Activated CD8-positive, alpha-beta memory T cell treated with anti-CD3 and anti-CD28 coated beads for 36 hours (primary cell): Measurements from ENCODE around the gene AGAP5. TPM values are rescaled to one million over a fixed set of nuclear protein-coding genes. Genes with fewer than 3 reads are reported as not detected.
"Not testable (repeated sequence)": the region's sequence is repeated elsewhere in the genome, so short reads cannot be mapped to it uniquely, and the experiment has no call there.

Experiments
- CTCF ChIA-PET: fragments of 350-600 bp; sonication (Branson Sonifier 250); formaldehyde crosslinking; loops from one replicate; lab custom pipeline; 2021; ENCODE audit warnings: antibody characterized with exemption; lab: Charles Lee
- POLR2A ChIA-PET: fragments of 350-600 bp; sonication (Branson Sonifier 250); formaldehyde crosslinking; loops from one replicate; lab custom pipeline; 2021; ENCODE audit warnings: antibody characterized with exemption; lab: Charles Lee
- total RNA-seq, 2 experiments: library from RNA; stranded (reverse); gene quantifications; one replicate each; pipeline ENCODE4 v1.2.3, GENCODE V29; 2021

Gene AGAP5
- total RNA-seq, 2 experiments from 2014 or later: 7.5 to 8.6 TPM

GRCh38 chr10:73664156-73665040 is 33.5 kb downstream of the AGAP5 start:
- POLR2A ChIA-PET, CTCF ChIA-PET: not testable (repeated sequence)

DNA sequence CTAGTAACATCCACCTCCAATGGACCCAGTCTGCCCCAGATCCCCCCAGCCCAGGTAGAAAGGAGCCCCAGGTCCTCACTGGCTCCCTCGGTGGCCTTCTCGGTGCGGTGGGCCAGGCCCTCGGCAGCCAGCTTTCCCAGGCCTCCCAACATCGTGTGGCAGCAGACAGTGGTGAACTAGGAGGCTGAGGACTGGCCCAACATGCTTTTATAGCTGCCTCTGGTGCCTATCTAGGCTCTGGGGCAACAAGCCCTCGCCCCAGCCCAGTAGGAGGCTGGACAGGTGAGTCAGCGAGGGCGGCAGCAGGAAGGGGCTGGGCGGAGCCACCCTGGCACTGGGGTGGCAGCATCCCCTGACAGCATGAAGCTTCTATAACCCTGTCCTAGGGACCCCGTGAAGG is 34.3 kb downstream of the AGAP5 start:
- CTCF ChIA-PET: not testable (repeated sequence)

GRCh38 chr10:73662705-73663104 is 35.2 kb downstream of the AGAP5 start:
- CTCF ChIA-PET: not testable (repeated sequence)

More for the DNA sequence above, 34.3 kb downstream of the AGAP5 start:
- POLR2A ChIA-PET: not testable (repeated sequence)

GRCh38 chr10:73655990-73656298 is 42.0 kb downstream of the AGAP5 start, which contains the start of gene SYNPO2L:
SYNPO2L (minus strand) TSS chr10:73656029; CDS start chr10:73655922, 107 bp downstream.
- POLR2A ChIA-PET: no interaction called here
- CTCF ChIA-PET: no interaction called here

More at GRCh38 chr10:73662705-73663104, 35.2 kb downstream of the AGAP5 start:
- POLR2A ChIA-PET: not testable (repeated sequence)

DNA sequence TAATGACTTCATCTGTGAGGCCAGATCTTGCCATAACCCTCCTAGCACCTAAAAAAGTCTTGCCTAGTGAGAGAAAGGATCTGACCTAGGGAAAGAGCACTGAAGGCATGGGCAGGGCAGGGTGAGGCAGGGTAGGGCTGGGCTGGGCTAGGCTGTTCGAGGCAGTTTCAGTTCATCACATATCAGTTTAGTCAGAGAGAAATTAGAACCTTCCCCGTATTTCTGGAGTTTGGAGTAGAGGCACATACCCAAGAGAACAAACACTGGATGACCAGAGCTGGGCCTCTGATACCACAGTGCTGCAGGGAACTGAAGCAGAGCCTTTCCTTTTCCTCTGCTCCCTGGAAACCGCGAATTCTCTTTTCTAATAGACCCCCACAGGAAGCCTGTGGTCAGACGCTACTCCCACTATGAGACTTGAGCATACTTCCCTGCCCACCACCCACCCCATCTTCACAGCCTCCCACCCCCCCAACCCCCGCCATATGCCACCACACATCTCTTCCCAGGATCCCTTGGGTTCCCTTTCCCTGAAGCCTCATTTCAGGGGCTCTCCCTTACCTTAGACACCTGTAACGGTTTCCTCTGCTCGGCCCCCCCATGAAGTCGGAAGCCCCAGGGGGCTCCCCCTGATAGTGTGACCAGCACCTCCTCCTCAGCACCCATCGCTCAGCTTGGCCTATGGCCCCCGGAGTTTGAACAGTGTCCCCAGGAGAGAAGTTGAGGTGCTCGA is 42.5 kb downstream of the AGAP5 start:
- CTCF ChIA-PET: no interaction called here
- POLR2A ChIA-PET: no interaction called here

DNA sequence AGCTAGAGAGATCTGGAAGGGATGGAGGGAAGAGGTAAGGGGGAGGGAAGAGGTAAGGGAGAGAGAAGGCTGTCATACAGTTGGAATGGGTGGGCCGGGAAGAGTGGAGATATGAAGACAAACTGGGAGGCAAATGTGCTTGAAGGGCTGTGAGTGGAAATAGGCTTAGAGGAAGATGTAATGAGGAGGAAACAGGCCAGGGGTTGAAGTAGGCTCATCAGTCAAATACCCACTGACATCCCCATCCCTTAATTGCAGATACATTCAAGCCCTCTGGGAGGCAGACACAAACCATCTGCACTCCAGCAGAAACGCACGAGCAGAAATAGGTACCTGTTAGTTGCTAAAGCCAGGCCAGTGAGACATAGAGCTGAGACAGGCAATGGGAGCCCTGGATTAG is 44.2 kb downstream of the AGAP5 start:
- CTCF ChIA-PET: interaction anchor here (1.1 kb wide), 1 partner anchor 11 kb away, joined by 3 read pairs; no protein-coding TSS in a partner anchor

GRCh38 chr10:73653195-73653594 is 44.7 kb downstream of the AGAP5 start:
- CTCF ChIA-PET: interaction anchor here (1.1 kb wide), 1 partner anchor 10 kb away, joined by 3 read pairs; no protein-coding TSS in a partner anchor
- POLR2A ChIA-PET: no interaction called here

More for the DNA sequence above, 44.2 kb downstream of the AGAP5 start:
- POLR2A ChIA-PET: no interaction called here

DNA sequence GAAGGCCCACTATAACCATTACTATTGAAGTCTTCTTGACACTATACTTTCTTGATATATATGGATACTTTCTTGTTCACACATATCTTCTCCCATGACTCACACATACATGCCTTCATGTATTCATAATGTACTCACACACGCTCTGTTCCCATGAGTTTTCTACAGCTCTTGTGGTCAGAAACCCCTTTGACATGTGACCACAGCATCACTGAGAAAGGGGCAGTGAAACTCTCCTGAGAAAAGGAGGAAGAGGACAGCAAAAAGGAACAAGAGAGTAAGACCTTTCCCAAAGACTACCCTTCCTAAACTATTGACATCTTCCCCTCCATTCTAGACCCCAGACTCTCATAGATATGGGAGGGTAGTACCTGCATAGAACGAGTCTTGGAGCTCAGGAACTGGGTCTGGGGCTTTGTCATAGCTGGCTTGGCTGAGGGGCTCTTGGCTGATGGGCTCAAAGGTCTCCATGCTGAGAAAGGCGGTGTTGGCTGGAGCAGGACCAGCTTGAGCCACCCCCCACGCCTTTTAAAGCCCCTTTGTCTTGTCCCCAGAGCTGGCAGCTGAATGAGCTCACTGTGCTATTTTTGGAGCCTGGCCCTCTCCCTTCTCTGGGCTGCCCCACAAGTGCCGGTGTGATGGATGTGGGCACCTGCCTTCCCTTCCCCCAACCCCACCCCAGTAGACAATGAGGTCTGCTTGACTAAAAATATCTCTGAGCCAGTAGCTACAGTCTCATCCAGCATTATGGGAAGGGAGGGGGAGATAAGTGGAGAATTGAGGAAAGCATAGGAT is 47.2 kb downstream of the AGAP5 start:
- ChIA-PET POLR2A (no interaction called here), CTCF (no interaction called here)

DNA sequence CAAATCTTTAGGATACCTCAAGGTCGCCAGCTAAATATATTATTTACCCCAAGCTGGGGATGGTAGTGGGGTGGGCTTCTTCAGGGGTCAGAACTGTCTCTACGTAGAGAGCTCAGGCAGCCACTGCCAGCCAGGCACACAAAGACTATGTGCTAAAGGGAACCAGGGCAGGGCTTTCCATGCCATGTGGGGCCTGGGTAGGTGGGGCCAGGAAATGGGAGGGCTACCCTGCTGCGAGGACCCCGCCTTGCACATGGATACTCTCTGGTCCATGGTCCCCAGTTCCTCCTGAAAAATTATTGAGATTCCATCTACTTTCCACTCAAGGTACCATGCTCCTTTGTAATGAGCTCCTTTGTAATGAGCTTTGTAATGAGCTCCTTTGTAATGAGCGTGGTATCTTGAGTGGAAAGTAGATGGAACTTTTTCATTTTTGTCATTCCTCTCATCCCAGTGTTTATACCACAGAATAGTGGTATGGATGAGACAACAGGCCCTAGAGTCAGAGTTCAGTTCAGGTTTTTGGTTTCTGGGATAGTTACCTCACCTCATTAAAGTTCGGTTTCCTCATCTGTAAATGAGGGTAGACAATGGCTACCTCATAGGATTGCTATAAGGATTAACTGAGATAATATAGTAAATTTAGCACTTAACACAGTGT is 47.9 kb downstream of the AGAP5 start:
- CTCF ChIA-PET: interaction anchor here (1.0 kb wide), 1 partner anchor 119 kb away, joined by 3 read pairs; no protein-coding TSS in a partner anchor
- POLR2A ChIA-PET: no interaction called here

GRCh38 chr10:73648975-73649829 is 48.7 kb downstream of the AGAP5 start:
- CTCF ChIA-PET: interaction anchor here (1.0 to 1.9 kb wide), 2 partner anchors 118 to 119 kb away, joined by 3 to 9 read pairs; no protein-coding TSS in a partner anchor
- POLR2A ChIA-PET: no interaction called here

- POLR2A ChIA-PET: interaction anchor here (0.8 kb wide), 1 partner anchor 119 kb away, joined by 8 read pairs; no protein-coding TSS in a partner anchor
- CTCF ChIA-PET: interaction anchor here (1.9 kb wide), 1 partner anchor 118 kb away, joined by 9 read pairs; no protein-coding TSS in a partner anchor
These were observed 49.8 kb downstream of the AGAP5 start for GRCh38 chr10:73647875-73648651.

DNA sequence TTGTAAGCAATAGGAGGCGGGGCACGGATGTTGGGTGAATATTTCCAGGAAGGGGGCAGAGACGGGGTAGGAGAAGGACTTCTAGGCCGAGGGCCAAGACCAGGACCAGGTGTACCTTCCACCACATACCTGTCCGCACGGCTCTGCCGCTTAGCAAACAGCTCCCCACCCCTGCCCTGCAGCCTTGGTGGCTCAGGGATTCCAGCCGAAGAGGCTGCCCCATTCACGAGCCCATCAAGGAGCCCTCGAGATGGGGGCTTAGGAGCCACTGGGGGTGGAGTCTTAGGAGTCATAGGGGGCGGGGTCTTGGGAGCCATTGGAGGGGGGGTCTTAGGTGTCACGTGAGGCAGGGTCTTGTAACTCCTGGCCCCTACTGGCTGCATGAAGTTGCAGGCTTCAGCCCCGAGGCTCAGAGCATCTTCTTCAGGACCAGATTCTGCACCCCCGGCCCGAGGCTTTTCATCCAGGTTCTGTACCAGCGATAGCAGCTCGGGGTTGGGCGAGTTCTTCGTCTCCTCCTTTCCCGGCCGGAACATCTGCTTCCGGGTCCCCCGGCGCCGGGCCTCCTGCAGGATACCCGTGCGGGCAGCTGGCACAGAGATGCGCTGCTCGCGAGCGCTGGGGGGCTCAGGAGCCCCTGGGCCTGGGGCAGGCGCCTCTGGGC is 50.6 kb downstream of the AGAP5 start:
- ChIA-PET POLR2A (interaction anchor here (0.8 kb wide), 1 partner anchor 118 kb away, joined by 8 read pairs; no protein-coding TSS in a partner anchor), CTCF (interaction anchor here (1.9 kb wide), 1 partner anchor 117 kb away, joined by 9 read pairs; no protein-coding TSS in a partner anchor)

GRCh38 chr10:73646598-73647041 is 51.3 kb downstream of the AGAP5 start:
- CTCF ChIA-PET: interaction anchor here (0.7 kb wide), 1 partner anchor 117 kb away, joined by 3 read pairs; no protein-coding TSS in a partner anchor
- POLR2A ChIA-PET: no interaction called here

DNA sequence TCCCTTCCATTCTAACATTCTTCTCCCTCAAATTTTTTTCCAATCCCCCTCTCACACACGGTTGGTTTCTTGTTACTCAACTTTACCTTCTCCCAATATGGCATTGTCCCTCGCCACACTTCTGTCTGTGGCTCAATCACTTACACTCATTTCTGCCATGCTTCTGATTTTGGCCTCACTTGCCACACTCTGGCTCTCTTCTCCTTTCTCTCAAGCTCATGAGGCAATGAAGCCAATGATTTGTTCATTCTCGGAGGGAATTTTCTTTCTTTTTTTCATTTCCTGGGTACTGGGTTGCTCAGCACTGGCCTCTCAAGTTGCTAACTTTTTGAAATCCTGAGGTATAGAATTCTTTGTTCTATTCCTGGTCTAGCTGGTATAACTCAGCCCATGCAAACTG is 52.7 kb downstream of the AGAP5 start:
- POLR2A ChIA-PET: no interaction called here
- CTCF ChIA-PET: interaction anchor here (0.6 to 4.1 kb wide), 3 partner anchors 20 to 114 kb away, joined by 3 to 43 read pairs (median 9); no protein-coding TSS in a partner anchor

DNA sequence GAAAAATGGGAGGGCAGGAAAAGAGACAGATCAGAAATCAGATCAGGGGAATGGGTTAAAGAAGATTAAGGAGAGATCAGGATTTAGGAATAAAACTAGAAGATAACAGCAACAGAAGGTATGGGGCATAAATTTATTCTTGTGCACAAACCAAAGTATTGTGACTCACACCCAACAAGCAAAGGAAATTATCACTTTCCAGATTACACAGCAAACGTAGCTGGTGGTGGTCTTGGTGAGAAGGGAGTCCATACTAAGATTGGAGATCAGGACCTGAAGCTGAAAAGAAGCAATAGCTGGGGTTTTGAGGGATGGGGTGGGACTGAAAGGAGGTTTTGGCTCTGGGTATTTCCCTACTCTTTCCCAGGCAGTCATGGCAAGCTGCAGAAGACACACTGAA is 53.1 kb downstream of the AGAP5 start:
- CTCF ChIA-PET: interaction anchor here (0.6 to 4.1 kb wide), 5 partner anchors 20 to 381 kb away, joined by 3 to 43 read pairs (median 7); no protein-coding TSS in a partner anchor
- POLR2A ChIA-PET: no interaction called here
